ENCODE measurements around the gene ACSF2. TPM values are rescaled to one million over a fixed set of nuclear protein-coding genes. Genes with fewer than 3 reads are reported as not detected.

ACSF2 gene
- total RNA-seq, 1 donor = 63.0 TPM

GRCh38 chr17:50480854-50481490 is 55.0 kb downstream of the ACSF2 start:
- H3K36me3 ChIP-seq (ENCODE audit: insufficient read depth, low read length) = peaks cover 27% of the 10 kb centered on the region
- TF ChIP-seq, protein P1, sequence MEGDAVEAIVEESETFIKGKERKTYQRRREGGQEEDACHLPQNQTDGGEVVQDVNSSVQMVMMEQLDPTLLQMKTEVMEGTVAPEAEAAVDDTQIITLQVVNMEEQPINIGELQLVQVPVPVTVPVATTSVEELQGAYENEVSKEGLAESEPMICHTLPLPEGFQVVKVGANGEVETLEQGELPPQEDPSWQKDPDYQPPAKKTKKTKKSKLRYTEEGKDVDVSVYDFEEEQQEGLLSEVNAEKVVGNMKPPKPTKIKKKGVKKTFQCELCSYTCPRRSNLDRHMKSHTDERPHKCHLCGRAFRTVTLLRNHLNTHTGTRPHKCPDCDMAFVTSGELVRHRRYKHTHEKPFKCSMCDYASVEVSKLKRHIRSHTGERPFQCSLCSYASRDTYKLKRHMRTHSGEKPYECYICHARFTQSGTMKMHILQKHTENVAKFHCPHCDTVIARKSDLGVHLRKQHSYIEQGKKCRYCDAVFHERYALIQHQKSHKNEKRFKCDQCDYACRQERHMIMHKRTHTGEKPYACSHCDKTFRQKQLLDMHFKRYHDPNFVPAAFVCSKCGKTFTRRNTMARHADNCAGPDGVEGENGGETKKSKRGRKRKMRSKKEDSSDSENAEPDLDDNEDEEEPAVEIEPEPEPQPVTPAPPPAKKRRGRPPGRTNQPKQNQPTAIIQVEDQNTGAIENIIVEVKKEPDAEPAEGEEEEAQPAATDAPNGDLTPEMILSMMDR (IDR thresholded peaks at IDR 0.05; ENCODE audit: extremely low read depth, low read depth, low read length) = no peak

DNA sequence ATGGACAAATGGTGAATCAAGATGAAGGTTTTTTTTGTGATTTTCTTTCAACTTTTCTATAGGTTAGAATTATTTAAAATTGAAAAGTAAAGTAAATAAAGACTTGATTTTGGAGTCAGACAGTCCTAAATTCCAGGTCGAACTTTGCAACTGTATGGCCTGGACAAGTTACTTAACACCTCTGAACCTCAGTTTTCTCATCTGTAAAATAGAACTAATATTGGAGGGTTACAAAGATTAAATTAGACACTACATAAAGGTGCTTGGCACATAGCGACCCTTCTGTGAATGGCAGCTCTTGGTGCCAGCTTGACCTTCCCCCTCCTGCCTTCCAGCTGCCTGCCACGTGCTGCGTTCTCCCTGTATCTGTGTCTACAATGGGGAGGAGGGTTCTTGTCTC is 55.6 kb downstream of the ACSF2 start:
- Histone ChIP-seq H2AFZ (ENCODE audit: low read length) (no peak overlapping the region), H3K4me2 (ENCODE audit: insufficient read depth, low read length) (no peak overlapping the region), H3K36me3 (ENCODE audit: insufficient read depth, low read length) (peaks cover 28% of the 10 kb centered on the region), H3K27me3 (ENCODE audit: insufficient read depth, low read length) (no peaks in the 10 kb centered on the region), H3K9me3 (ENCODE audit: low read depth, low read length) (no peaks in the 10 kb centered on the region), H4K20me1 (ENCODE audit: insufficient read depth, low read length) (peaks cover 9% of the 10 kb centered on the region), H3K4me3 (ENCODE audit: insufficient read depth, low read length) (no peak overlapping the region), H3K27ac (ENCODE audit: low read depth, low read length) (no peak overlapping the region), H3K79me2 (ENCODE audit: insufficient read depth, low read length) (peaks cover 25% of the 10 kb centered on the region), H3K4me1 (ENCODE audit: insufficient read depth, low read length) (peaks cover 17% of the 10 kb centered on the region)
- TF ChIP-seq, protein P1 (IDR thresholded peaks at IDR 0.05; ENCODE audit: extremely low read depth, low read depth, low read length) = no peak
- DNase-seq (ENCODE audit: insufficient read length, low spot score, missing footprints) = no peak

More at GRCh38 chr17:50480854-50481490, 55.0 kb downstream of the ACSF2 start:
- no peak overlapping the region for H3K4me2 ChIP-seq (ENCODE audit: insufficient read depth, low read length)
- H3K4me3 ChIP-seq (ENCODE audit: insufficient read depth, low read length) = no peak overlapping the region
- no peaks in the 10 kb centered on the region for H3K27me3 ChIP-seq (ENCODE audit: insufficient read depth, low read length)
- no peak overlapping the region for H2AFZ ChIP-seq (ENCODE audit: low read length)
- peaks cover 9% of the 10 kb centered on the region for H4K20me1 ChIP-seq (ENCODE audit: insufficient read depth, low read length)
- peaks cover 25% of the 10 kb centered on the region for H3K79me2 ChIP-seq (ENCODE audit: insufficient read depth, low read length)
- H3K9me3 ChIP-seq (ENCODE audit: low read depth, low read length) = no peaks in the 10 kb centered on the region
- peaks cover 17% of the 10 kb centered on the region for H3K4me1 ChIP-seq (ENCODE audit: insufficient read depth, low read length)
- no peak overlapping the region for H3K27ac ChIP-seq (ENCODE audit: low read depth, low read length)
- DNase-seq (ENCODE audit: insufficient read length, low spot score, missing footprints) = no peak

DNA sequence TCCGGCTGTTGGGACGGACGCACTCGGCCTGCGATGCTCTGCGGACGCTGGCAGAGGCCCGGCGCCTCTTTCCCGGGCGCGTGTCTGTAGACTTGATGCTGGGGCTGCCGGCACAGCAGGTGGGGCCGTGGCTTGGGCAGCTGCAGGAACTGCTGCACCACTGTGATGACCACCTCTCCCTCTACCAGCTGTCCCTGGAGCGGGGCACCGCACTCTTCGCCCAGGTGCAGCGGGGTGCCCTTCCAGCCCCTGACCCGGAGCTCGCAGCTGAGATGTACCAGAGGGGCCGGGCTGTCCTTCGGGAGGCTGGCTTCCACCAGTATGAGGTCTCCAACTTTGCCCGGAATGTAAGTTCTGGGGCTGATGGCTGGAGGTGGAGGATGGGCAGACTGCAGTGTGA is 56.1 kb downstream of the ACSF2 start:
- TF ChIP-seq, protein P1 (IDR thresholded peaks at IDR 0.05; ENCODE audit: extremely low read depth, low read depth, low read length) = no peak
- Histone ChIP-seq H3K79me2 (ENCODE audit: insufficient read depth, low read length) (peaks cover 25% of the 10 kb centered on the region), H3K27me3 (ENCODE audit: insufficient read depth, low read length) (no peaks in the 10 kb centered on the region), H3K4me3 (ENCODE audit: insufficient read depth, low read length) (no peak overlapping the region), H3K27ac (ENCODE audit: low read depth, low read length) (peak overlapping the region; percentile 87), H2AFZ (ENCODE audit: low read length) (no peak overlapping the region), H3K9me3 (ENCODE audit: low read depth, low read length) (no peaks in the 10 kb centered on the region), H3K4me2 (ENCODE audit: insufficient read depth, low read length) (no peak overlapping the region), H3K4me1 (ENCODE audit: insufficient read depth, low read length) (peaks cover 17% of the 10 kb centered on the region), H3K36me3 (ENCODE audit: insufficient read depth, low read length) (peaks cover 28% of the 10 kb centered on the region), H4K20me1 (ENCODE audit: insufficient read depth, low read length) (peaks cover 9% of the 10 kb centered on the region)
- no peak for DNase-seq (ENCODE audit: insufficient read length, low spot score, missing footprints)

DNA sequence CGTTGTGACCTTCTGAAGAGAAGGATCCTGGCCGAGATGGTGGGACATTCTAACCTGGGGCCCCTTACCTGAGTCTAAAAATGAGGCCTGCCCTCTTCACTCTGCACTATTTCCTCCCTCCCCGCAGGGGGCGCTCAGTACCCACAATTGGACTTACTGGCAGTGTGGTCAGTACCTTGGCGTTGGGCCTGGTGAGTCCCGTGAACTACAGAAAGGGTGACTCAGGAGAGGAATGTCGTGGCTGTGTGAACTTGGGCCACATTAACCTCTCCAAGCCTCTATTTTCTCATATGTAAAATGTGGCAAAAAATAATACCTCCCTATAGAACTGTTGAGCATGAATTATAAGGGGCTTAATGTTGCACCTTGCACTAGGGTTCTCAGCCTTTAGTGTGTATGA is 56.5 kb downstream of the ACSF2 start:
- peaks cover 9% of the 10 kb centered on the region for H4K20me1 ChIP-seq (ENCODE audit: insufficient read depth, low read length)

More for the DNA sequence above, 56.5 kb downstream of the ACSF2 start:
- no peaks in the 10 kb centered on the region for H3K27me3 ChIP-seq (ENCODE audit: insufficient read depth, low read length)
- H3K4me2 ChIP-seq (ENCODE audit: insufficient read depth, low read length) = peak overlapping the region; percentile 63
- no peaks in the 10 kb centered on the region for H3K9me3 ChIP-seq (ENCODE audit: low read depth, low read length)
- peak; percentile 98 for DNase-seq (ENCODE audit: insufficient read length, low spot score, missing footprints)
- peaks cover 25% of the 10 kb centered on the region for H3K79me2 ChIP-seq (ENCODE audit: insufficient read depth, low read length)
- peaks cover 28% of the 10 kb centered on the region for H3K36me3 ChIP-seq (ENCODE audit: insufficient read depth, low read length)
- peaks cover 17% of the 10 kb centered on the region for H3K4me1 ChIP-seq (ENCODE audit: insufficient read depth, low read length)
- TF ChIP-seq, protein P1 (IDR thresholded peaks at IDR 0.05; ENCODE audit: extremely low read depth, low read depth, low read length) = peak; percentile 96
- no peak overlapping the region for H3K4me3 ChIP-seq (ENCODE audit: insufficient read depth, low read length)
- peak overlapping the region; percentile 87 for H3K27ac ChIP-seq (ENCODE audit: low read depth, low read length)
- H2AFZ ChIP-seq (ENCODE audit: low read length) = no peak overlapping the region
